ENCODE results near the gene DLG2. TPM values are rescaled to one million over a fixed set of nuclear protein-coding genes. Genes with fewer than 3 reads are reported as not detected.

DLG2 gene
- total and polyA plus RNA-seq, 2 donors (not counting 3 experiments of a cell fraction or from before 2014, with no cell fraction given) = 0.15 to 1.1 TPM

DNA sequence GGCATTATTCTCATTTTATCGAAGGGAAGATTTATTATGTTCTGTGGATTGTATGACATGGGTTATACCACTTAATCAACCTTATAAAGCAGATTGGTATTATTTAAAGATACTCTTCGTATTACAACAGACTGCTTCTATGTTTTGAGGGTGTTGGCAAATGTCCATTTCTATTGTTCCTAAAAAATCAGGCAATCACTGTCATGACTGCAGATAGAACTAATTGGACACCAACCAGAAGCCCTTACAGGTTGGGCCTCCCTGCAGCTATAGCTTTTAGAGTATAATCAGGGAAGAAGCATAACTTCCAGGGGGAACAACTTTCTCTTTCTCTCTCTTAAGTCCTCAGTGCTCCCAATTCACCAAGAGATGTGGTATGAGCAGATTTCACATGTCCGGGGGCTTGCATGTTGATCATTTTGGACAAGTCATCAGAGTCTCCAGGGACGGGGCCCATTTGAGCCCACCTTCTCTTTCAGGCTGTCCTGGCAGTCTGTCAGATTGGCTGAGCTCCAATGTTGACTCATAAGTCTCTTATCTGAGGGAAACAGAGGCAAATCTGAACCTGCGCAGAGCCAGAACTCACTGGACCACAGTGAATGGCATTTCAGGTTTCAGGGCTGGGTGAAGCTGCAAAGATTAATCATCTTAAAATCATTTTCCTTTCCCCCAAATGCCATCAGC is 2077.0 kb downstream of the DLG2 start:
- Histone ChIP-seq H3K27ac (ENCODE audit: insufficient read depth, low read depth, low read length) (no peak overlapping the region), H3K9me3 (replicated peaks; ENCODE audit: control insufficient read depth, insufficient read depth, low read length) (no peaks in the 10 kb centered on the region), H3K4me3 (replicated peaks in 1 of 3; ENCODE audit: insufficient read depth in 1 of 3, low read depth in 1 of 3, low read length in 3 of 3) (no peak overlapping the region), H3K4me1 (ENCODE audit: control insufficient read depth, extremely low read depth, insufficient read depth, low read length) (no peaks in the 10 kb centered on the region), H3K4me2 (ENCODE audit: insufficient read depth, low read length) (no peak overlapping the region), H3K27me3 (ENCODE audit: control insufficient read depth in 2 of 2, insufficient read depth in 2 of 2, low read length in 2 of 2) (no peaks in the 10 kb centered on the region), H3K9ac (replicated peaks; ENCODE audit: extremely low read depth, insufficient read depth, low read length) (no peak overlapping the region), H2AFZ (ENCODE audit: low read depth, low read length) (no peak overlapping the region), H3K9me1 (replicated peaks; ENCODE audit: control insufficient read depth, extremely low read depth, insufficient read depth, low read length) (no peaks in the 10 kb centered on the region), H3K36me3 (ENCODE audit: control insufficient read depth in 2 of 2, extremely low read depth in 1 of 2, insufficient read depth in 2 of 2, low read length in 2 of 2) (no peaks in the 10 kb centered on the region), H4K20me1 (replicated peaks; ENCODE audit: control insufficient read depth, extremely low read depth, insufficient read depth, low read length) (no peaks in the 10 kb centered on the region), H3K79me2 (ENCODE audit: control insufficient read depth, insufficient read depth, low read length) (no peaks in the 10 kb centered on the region)
- CTCF ChIA-PET = interaction anchor here (0.5 to 1.3 kb wide), 3 partner anchors 10 to 257 kb away, joined by 3 to 4 read pairs (median 3); no protein-coding TSS in a partner anchor
- TF ChIP-seq POLR2A (IDR thresholded peaks at IDR 0.05; ENCODE audit: low read depth, low read length) = no peak
- no peak for TF ChIP-seq MYC (IDR thresholded peaks at IDR 0.05; ENCODE audit: low read depth, low read length)
- TF ChIP-seq FOS (IDR thresholded peaks at IDR 0.05; ENCODE audit: borderline replicate concordance, insufficient read depth, low read length) = no peak
- TF ChIP-seq EZH2 (IDR thresholded peaks at IDR 0.05; ENCODE audit: borderline replicate concordance, low read depth, low read length, severe bottlenecking) = no peak
- TF ChIP-seq GATA2 (IDR thresholded peaks at IDR 0.05; ENCODE audit: insufficient read depth, insufficient read length, low read depth, low read length) = no peak
- no peak for TF ChIP-seq POLR2AphosphoS5 (IDR thresholded peaks at IDR 0.05; ENCODE audit: insufficient read depth, low read depth, low read length)
- TF ChIP-seq, protein P1, sequence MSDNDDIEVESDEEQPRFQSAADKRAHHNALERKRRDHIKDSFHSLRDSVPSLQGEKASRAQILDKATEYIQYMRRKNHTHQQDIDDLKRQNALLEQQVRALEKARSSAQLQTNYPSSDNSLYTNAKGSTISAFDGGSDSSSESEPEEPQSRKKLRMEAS (IDR thresholded peaks at IDR 0.05; ENCODE audit: insufficient read depth, insufficient read length) = no peak
- TF ChIP-seq, protein P2, sequence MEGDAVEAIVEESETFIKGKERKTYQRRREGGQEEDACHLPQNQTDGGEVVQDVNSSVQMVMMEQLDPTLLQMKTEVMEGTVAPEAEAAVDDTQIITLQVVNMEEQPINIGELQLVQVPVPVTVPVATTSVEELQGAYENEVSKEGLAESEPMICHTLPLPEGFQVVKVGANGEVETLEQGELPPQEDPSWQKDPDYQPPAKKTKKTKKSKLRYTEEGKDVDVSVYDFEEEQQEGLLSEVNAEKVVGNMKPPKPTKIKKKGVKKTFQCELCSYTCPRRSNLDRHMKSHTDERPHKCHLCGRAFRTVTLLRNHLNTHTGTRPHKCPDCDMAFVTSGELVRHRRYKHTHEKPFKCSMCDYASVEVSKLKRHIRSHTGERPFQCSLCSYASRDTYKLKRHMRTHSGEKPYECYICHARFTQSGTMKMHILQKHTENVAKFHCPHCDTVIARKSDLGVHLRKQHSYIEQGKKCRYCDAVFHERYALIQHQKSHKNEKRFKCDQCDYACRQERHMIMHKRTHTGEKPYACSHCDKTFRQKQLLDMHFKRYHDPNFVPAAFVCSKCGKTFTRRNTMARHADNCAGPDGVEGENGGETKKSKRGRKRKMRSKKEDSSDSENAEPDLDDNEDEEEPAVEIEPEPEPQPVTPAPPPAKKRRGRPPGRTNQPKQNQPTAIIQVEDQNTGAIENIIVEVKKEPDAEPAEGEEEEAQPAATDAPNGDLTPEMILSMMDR (IDR thresholded peaks at IDR 0.05; ENCODE audit: extremely low read depth in 1 of 2, insufficient read depth in 1 of 2, low read depth in 1 of 2, low read length in 2 of 2) = no peak
- TF ChIP-seq JUN (IDR thresholded peaks at IDR 0.05; ENCODE audit: borderline replicate concordance, insufficient read depth, insufficient read length, low read depth) = no peak
- no peak for DNase-seq (ENCODE audit: low read depth, low spot score)
- POLR2A ChIA-PET = no interaction called here
- no peak for FAIRE-seq
- intact Hi-C loops (cut with micrococcal nuclease) = no loop called here
- dilution Hi-C loops (cut with MboI; ENCODE audit: extremely low pct_ligation_motif_present, low sequenced_read_pairs) = no loop called here
- BruUV-seq (replicated peaks) = no TSS peak
